Endothelial cell of umbilical vein (primary cell): ENCODE data around the gene LIPG. TPM values are rescaled to one million over a fixed set of nuclear protein-coding genes. Genes with fewer than 3 reads are reported as not detected.

Source experiments
- BruUV-seq: library from RNA; stranded (reverse); fragments of 400-500 nt; replicated peaks from 2 replicates; lab custom pipeline; 2021; lab: Mats Ljungman, UMichigan
- CTCF ChIA-PET: fragments of 300-600, 350-600 bp; sonication (Branson Sonifier 250); formaldehyde crosslinking; loops from one replicate; lab custom pipeline; 2021; ENCODE audit warnings: antibody characterized with exemption, inconsistent platforms; lab: Charles Lee
- POLR2A ChIA-PET: fragments of 300-600, 350-600 bp; sonication (Branson Sonifier 250); formaldehyde crosslinking; loops from one replicate; lab custom pipeline; 2021; ENCODE audit warnings: antibody characterized with exemption, inconsistent platforms; lab: Charles Lee
- DNase-seq: peaks from one replicate; pipeline ENCODE4 v3.0.0-alpha.2; 2011; ENCODE audit warnings: low read depth, low spot score
- FAIRE-seq: peaks from 2 replicates; lab custom pipeline; 2011; peaks lifted over from hg19 to GRCh38; lab: Jason Lieb, UNC
- H2AFZ ChIP-seq: 2 replicates; pipeline ENCODE4 v1.6.0; 2012; ENCODE audit warnings: low read depth, low read length, control low read depth, inconsistent platforms
- H3K27ac ChIP-seq: 2 replicates; pipeline ENCODE4 v1.5.1; 2011; ENCODE audit warnings: low read depth, mild to moderate bottlenecking, control low read depth, low read length, moderate library complexity; ENCODE audit not compliant: insufficient read depth
- H3K27me3 ChIP-seq, 2 experiments: 2 replicates each; pipeline versions ENCODE4 v1.6.0 to v1.6.1; 2011; ENCODE audit warnings: low read length in 2 of 2, mixed read lengths in 1 of 2; ENCODE audit not compliant: control insufficient read depth in 2 of 2, insufficient read depth in 2 of 2
- H3K36me3 ChIP-seq, 2 experiments: 2 replicates in 1 of 2; 3 replicates in 1 of 2; pipeline ENCODE4 v1.5.1; 2011; ENCODE audit warnings: low read length in 2 of 2, mild to moderate bottlenecking in 1 of 2, moderate library complexity in 1 of 2; ENCODE audit not compliant: control insufficient read depth in 2 of 2, insufficient read depth in 2 of 2; ENCODE audit errors: extremely low read depth in 1 of 2
- H3K4me1 ChIP-seq: 3 replicates; pipeline ENCODE4 v1.5.1; 2011; ENCODE audit warnings: mild to moderate bottlenecking, low read length; ENCODE audit not compliant: control insufficient read depth, insufficient read depth; ENCODE audit errors: extremely low read depth
- H3K4me2 ChIP-seq: 2 replicates; pipeline ENCODE4 v1.6.1; 2011; ENCODE audit warnings: low read length, control low read depth, mixed read lengths; ENCODE audit not compliant: insufficient read depth
- H3K4me3 ChIP-seq, 3 experiments: fragments of 200-600 bp in 1 of 3; sonication (generic), shearing (Covaris generic) in 1 of 3; replicated peaks in 1 of 3; 2 replicates each; pipeline ENCODE4 v1.5.1; 2011 to 2016; ENCODE audit warnings: control low read depth in 3 of 3, low read length in 3 of 3, mild to moderate bottlenecking in 2 of 3, inconsistent platforms in 1 of 3, low read depth in 1 of 3, moderate library complexity in 1 of 3; ENCODE audit not compliant: insufficient read depth in 1 of 3
- H3K79me2 ChIP-seq: 2 replicates; pipeline ENCODE4 v1.6.0; 2012; ENCODE audit warnings: low read length, inconsistent platforms; ENCODE audit not compliant: control insufficient read depth, insufficient read depth
- H3K9ac ChIP-seq: replicated peaks from 2 replicates; pipeline ENCODE3; 2011; ENCODE audit warnings: low read length, control low read depth; ENCODE audit not compliant: insufficient read depth; ENCODE audit errors: extremely low read depth
- H3K9me1 ChIP-seq: replicated peaks from 3 replicates; pipeline ENCODE4 v1.6.0; 2011; ENCODE audit warnings: mild to moderate bottlenecking, low read length; ENCODE audit not compliant: control insufficient read depth, insufficient read depth; ENCODE audit errors: extremely low read depth
- H3K9me3 ChIP-seq: replicated peaks from 2 replicates; pipeline ENCODE4 v1.5.1; 2012; ENCODE audit warnings: low read length, inconsistent platforms; ENCODE audit not compliant: control insufficient read depth, insufficient read depth
- H4K20me1 ChIP-seq: replicated peaks from 2 replicates; pipeline ENCODE3; 2011; ENCODE audit warnings: mild to moderate bottlenecking, low read length; ENCODE audit not compliant: control insufficient read depth, insufficient read depth; ENCODE audit errors: extremely low read depth
- EZH2 ChIP-seq: IDR thresholded peaks from 2 replicates; pipeline ENCODE4 v1.6.1; 2012; ENCODE audit warnings: borderline replicate concordance, low read depth, mild to moderate bottlenecking, moderate library complexity, low read length, inconsistent platforms; ENCODE audit not compliant: severe bottlenecking
- FOS ChIP-seq: IDR thresholded peaks from 2 replicates; pipeline ENCODE4 v1.6.1; 2011; ENCODE audit warnings: mild to moderate bottlenecking, low read length, moderate library complexity, borderline replicate concordance; ENCODE audit not compliant: insufficient read depth
- GATA2 ChIP-seq: IDR thresholded peaks from 2 replicates; pipeline ENCODE4 v1.7.0; 2011; ENCODE audit warnings: low read depth, mild to moderate bottlenecking, moderate library complexity, mixed read lengths, low read length; ENCODE audit not compliant: insufficient read length, insufficient read depth
- JUN ChIP-seq: IDR thresholded peaks from 2 replicates; pipeline ENCODE4 v1.6.1; 2011; ENCODE audit warnings: borderline replicate concordance, low read depth; ENCODE audit not compliant: insufficient read length, insufficient read depth
- MYC ChIP-seq: IDR thresholded peaks from one replicate; pipeline ENCODE4 v1.6.1; 2011; ENCODE audit warnings: mild to moderate bottlenecking, low read depth, low read length
- POLR2A ChIP-seq: IDR thresholded peaks from 2 replicates; pipeline ENCODE4 v1.6.1; 2012; ENCODE audit warnings: low read depth, mild to moderate bottlenecking, control low read depth, low read length
- POLR2AphosphoS5 ChIP-seq: IDR thresholded peaks from 2 replicates; pipeline ENCODE4 v1.6.1; 2012; ENCODE audit warnings: low read depth, mild to moderate bottlenecking, control low read depth, low read length, moderate library complexity; ENCODE audit not compliant: insufficient read depth
- dilution Hi-C: fragments of 300-500 bp; cut with MboI; formaldehyde crosslinking; loops from one replicate; pipeline ENCODE4 v1.15.0; 2019; ENCODE audit warnings: low sequenced_read_pairs; ENCODE audit not compliant: extremely low pct_ligation_motif_present
- intact Hi-C: fragments of 100-400 bp; cut with micrococcal nuclease; formaldehyde crosslinking; loops from one replicate; pipeline ENCODE4 v1.10.0; 2022
- polyA plus RNA-seq, 4 experiments: library from polyadenylated mRNA; depleted of rRNA in 3 of 4; stranded (reverse) in 3 of 4; unstranded in 1 of 4; fragments of >200 nt; gene quantifications; 2 replicates each; pipeline versions ENCODE4 v1.2.1 to v1.2.3, GENCODE V29; 2011 to 2012; ENCODE audit warnings: missing spikeins in 1 of 4
- total RNA-seq: library from RNA; stranded (reverse); gene quantifications from 2 replicates; pipeline ENCODE4 v1.2.3, GENCODE V29; 2021
- TF ChIP-seq, protein P1 (sequence below): IDR thresholded peaks from 2 replicates; pipeline ENCODE4 v1.6.1; 2011; ENCODE audit not compliant: insufficient read depth, insufficient read length
- TF ChIP-seq, protein P2 (sequence below), 2 donors: IDR thresholded peaks; 1 replicate in 1 of 2; 2 replicates in 1 of 2; pipeline ENCODE4 v1.5.1; 2011; ENCODE audit warnings: low read length in 2 of 2, mild to moderate bottlenecking in 2 of 2, moderate library complexity in 2 of 2, control low read depth in 1 of 2, inconsistent platforms in 1 of 2, low read depth in 1 of 2; ENCODE audit not compliant: insufficient read depth in 1 of 2; ENCODE audit errors: extremely low read depth in 1 of 2

Gene LIPG
- total and polyA plus RNA-seq, 2 donors (not counting 3 experiments of a cell fraction or from before 2014, with no cell fraction given) = 80.6 to 86.3 TPM

DNA sequence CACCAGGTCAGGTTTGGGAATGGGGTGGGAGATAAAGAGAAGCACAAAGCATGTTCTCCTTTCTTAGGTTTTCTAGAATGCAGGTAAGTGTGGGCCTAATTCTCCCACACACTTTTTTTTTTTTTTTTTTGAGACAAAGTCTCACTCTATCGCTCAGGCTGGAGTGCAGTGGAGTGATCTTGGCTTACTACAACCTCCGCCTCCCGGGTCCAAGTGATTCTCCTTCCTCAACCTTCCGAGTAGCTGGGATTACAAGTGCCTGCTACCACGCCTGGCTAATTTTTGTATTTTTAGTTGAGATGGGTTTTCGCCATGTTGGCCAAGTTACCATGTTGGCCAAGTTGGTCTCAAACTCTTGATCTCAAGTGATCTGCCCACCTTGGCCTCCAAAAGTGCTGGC is 26.3 kb downstream of the LIPG start:
- H3K4me1 ChIP-seq = no peaks in the 10 kb centered on the region
- TF ChIP-seq FOS (no peak), EZH2 (no peak), POLR2AphosphoS5 (no peak), POLR2A (no peak), GATA2 (no peak), MYC (no peak), JUN (no peak)
- TF ChIP-seq, protein P1, sequence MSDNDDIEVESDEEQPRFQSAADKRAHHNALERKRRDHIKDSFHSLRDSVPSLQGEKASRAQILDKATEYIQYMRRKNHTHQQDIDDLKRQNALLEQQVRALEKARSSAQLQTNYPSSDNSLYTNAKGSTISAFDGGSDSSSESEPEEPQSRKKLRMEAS = no peak
- TF ChIP-seq, protein P2, sequence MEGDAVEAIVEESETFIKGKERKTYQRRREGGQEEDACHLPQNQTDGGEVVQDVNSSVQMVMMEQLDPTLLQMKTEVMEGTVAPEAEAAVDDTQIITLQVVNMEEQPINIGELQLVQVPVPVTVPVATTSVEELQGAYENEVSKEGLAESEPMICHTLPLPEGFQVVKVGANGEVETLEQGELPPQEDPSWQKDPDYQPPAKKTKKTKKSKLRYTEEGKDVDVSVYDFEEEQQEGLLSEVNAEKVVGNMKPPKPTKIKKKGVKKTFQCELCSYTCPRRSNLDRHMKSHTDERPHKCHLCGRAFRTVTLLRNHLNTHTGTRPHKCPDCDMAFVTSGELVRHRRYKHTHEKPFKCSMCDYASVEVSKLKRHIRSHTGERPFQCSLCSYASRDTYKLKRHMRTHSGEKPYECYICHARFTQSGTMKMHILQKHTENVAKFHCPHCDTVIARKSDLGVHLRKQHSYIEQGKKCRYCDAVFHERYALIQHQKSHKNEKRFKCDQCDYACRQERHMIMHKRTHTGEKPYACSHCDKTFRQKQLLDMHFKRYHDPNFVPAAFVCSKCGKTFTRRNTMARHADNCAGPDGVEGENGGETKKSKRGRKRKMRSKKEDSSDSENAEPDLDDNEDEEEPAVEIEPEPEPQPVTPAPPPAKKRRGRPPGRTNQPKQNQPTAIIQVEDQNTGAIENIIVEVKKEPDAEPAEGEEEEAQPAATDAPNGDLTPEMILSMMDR (IDR thresholded peaks at IDR 0.05; ENCODE audit: extremely low read depth in 1 of 2, insufficient read depth in 1 of 2, low read depth in 1 of 2, low read length in 2 of 2) = no peak
- BruUV-seq = no TSS peak
- no peaks in the 10 kb centered on the region for H3K9me1 ChIP-seq
- H3K9me3 ChIP-seq = no peaks in the 10 kb centered on the region
- intact Hi-C loops (no loop called here), dilution Hi-C loops (no loop called here)
- H3K36me3 ChIP-seq = peaks cover 21 to 25% of the 10 kb centered on the region in 2 experiments
- FAIRE-seq (no peak), DNase-seq (no peak)
- no peaks in the 10 kb centered on the region for H4K20me1 ChIP-seq
- H3K4me2 ChIP-seq = no peak overlapping the region
- no peak overlapping the region for H3K27ac ChIP-seq
- H2AFZ ChIP-seq = no peak overlapping the region
- no peak overlapping the region for H3K9ac ChIP-seq
- POLR2A ChIA-PET = no interaction called here
- H3K27me3 ChIP-seq = no peaks in the 10 kb centered on the region
- H3K79me2 ChIP-seq = no peaks in the 10 kb centered on the region
- CTCF ChIA-PET = interaction anchor here (1.3 kb wide), 1 partner anchor 139 kb away, joined by 6 read pairs; no protein-coding TSS in a partner anchor
- no peak overlapping the region for H3K4me3 ChIP-seq
